Measurements from ENCODE around the gene MT1H. TPM values are rescaled to one million over a fixed set of nuclear protein-coding genes. Genes with fewer than 3 reads are reported as not detected.
"Not testable (repeated sequence)": the region's sequence is repeated elsewhere in the genome, so short reads cannot be mapped to it uniquely, and the experiment has no call there.

The MT1H gene
- total RNA-seq, 4 donors from 2014 or later: 1.9 to 23.9 (median 11.9) TPM

DNA sequence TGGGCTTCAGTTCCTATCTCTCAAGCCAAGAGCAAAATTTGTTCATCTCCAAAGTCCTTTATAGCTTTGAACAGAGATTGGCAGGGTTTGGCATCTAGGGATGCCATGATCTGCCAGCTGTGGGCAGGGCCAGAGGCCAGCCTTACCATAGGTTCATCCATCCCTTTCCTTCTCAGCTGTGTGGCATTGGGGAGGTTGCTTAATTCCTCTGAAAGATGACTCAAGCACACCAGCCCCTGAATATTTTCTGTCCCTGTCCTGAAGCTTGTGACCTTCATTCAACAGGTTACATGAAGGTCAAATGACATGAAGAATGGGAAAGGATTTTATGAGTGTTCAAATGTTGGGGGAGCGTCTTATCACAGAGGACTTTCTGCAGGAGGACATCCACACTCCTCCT lies 5.1 kb upstream of the MT1H start:
- 94% methylated on average over 1 of the region's 1 CpG for whole genome bisulfite sequencing
- H3K27me3 ChIP-seq: peaks cover 44% of the 10 kb centered on the region

DNA sequence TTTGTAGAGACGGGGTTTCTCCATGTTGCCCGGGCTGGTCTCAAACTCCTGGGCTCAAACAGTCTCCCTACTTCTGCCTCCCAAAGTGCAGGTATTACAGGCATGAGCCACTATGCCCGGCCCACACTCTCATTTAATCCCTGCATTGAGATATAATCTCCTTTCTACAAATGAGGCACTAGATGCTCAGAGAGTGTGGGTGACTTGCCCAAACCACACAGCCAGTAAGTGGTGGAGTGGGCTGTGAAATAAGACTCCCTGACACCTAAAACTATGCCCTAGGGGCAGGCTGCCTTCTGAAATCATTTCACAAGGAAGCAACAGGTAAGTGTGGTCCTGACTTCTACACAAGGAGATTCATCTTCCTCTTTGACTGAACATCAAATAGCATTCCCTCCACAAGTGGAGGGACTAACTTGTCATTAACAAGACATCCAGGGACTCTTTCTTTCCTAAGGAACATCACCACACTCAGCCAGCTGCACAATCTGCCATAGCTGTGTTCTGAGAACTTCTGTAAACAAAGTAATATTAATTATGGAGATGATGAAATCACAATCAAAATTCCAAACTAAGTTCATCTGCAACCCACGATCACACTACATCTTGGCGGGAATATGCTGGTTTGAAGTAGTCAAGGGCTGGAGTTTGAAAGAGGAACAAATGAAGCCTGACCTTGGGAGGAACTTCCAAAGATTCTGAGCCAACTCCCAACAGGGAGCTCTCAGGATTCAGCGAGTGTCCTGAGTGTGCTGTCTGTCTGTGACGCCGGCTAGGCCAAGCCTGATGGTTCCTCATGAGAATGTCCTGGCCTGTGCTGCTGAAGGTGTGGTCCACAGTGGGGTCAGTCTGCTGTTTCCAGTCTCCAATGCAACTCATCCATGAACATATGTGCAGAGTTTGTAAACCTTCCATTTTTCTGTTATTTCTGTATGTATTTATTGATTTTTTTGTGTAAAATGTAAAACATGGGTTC lies 4.0 kb upstream of the MT1H start:
- Histone ChIP-seq H3K4me1 (peaks cover 46% of the 10 kb centered on the region), H3K27me3 (peaks cover 54% of the 10 kb centered on the region)
- WGBS: 62% methylated on average over 8 of the region's 8 CpGs
- not testable (repeated sequence) for H3K9me3 ChIP-seq; H3K27ac ChIP-seq; H3K4me3 ChIP-seq; DNase-seq (ENCODE audit: low spot score in 2 of 2); H3K36me3 ChIP-seq

More for the DNA sequence above, 5.1 kb upstream of the MT1H start:
- TF ChIP-seq EP300 (IDR thresholded peaks at IDR 0.05) (no peak), POLR2A (IDR thresholded peaks at IDR 0.05) (no peak), POLR2AphosphoS5 (IDR thresholded peaks at IDR 0.05) (no peak)
- H3K27ac ChIP-seq: no peak overlapping the region
- no peaks in the 10 kb centered on the region for H3K36me3 ChIP-seq
- no peaks in the 10 kb centered on the region for H3K9me3 ChIP-seq
- DNase-seq (ENCODE audit: low spot score in 2 of 2): no peak
- no peak overlapping the region for H3K4me3 ChIP-seq
- peaks cover 37% of the 10 kb centered on the region for H3K4me1 ChIP-seq

GRCh38 chr16:56667581-56668571 lies 1.7 kb upstream of the MT1H start, which contains the start of gene MT1G:
Gene MT1G (minus strand): TSS chr16:56668065. CDS start chr16:56667993, 72 bp downstream.
- WGBS: 38% methylated on average over 12 of the region's 46 CpGs
- DNase-seq (ENCODE audit: low spot score in 2 of 2): peak in 1 of 2 donors; percentile 84

DNA sequence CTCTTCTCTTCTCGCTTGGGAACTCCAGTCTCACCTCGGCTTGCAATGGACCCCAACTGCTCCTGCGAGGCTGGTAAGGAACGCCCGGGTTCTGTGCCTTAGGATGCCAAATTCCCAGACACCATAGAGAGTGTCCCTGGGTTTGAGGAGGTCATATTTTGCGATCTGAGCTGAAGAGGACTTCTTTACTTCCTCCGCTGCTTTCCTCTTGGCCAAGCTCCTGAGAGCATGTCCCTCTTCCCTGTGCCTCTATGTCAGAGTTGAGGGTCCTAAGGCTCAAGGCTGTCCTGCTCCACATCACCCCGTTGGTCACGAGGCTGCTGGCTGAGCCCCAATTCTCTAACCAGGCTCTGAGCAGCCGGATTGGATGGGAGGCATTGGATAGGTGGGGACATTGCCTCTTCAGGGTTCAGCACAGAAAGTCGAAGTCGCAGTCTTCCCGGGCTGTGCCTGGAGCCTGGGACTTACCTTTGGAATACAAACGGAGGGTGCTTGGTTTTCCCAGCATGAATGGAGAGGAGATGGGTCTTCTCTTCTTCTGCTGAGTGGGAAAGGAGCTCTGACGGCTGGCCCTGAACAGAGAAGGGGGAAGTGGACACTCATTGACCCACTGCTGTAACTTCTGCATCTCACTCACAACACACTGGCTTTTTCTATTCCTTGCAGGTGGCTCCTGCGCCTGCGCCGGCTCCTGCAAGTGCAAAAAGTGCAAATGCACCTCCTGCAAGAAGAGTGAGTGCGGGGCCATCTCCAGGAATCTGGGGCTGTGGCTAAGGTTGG lies 416 bp downstream of the MT1H start:
- DNase-seq (ENCODE audit: low spot score in 2 of 2): peak in 1 of 2 donors; percentile 61
- TF ChIP-seq EP300 (IDR thresholded peaks at IDR 0.05) (no peak), POLR2AphosphoS5 (IDR thresholded peaks at IDR 0.05) (no peak), POLR2A (IDR thresholded peaks at IDR 0.05) (no peak)
- TF ChIP-seq, protein P1, sequence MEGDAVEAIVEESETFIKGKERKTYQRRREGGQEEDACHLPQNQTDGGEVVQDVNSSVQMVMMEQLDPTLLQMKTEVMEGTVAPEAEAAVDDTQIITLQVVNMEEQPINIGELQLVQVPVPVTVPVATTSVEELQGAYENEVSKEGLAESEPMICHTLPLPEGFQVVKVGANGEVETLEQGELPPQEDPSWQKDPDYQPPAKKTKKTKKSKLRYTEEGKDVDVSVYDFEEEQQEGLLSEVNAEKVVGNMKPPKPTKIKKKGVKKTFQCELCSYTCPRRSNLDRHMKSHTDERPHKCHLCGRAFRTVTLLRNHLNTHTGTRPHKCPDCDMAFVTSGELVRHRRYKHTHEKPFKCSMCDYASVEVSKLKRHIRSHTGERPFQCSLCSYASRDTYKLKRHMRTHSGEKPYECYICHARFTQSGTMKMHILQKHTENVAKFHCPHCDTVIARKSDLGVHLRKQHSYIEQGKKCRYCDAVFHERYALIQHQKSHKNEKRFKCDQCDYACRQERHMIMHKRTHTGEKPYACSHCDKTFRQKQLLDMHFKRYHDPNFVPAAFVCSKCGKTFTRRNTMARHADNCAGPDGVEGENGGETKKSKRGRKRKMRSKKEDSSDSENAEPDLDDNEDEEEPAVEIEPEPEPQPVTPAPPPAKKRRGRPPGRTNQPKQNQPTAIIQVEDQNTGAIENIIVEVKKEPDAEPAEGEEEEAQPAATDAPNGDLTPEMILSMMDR (IDR thresholded peaks at IDR 0.05): no peak
- H3K36me3 ChIP-seq: no peaks in the 10 kb centered on the region
- H3K4me1 ChIP-seq: peaks cover 39% of the 10 kb centered on the region
- H3K27me3 ChIP-seq: peaks cover 39% of the 10 kb centered on the region
- H3K9me3 ChIP-seq: no peaks in the 10 kb centered on the region
- peak overlapping the region; percentile 21 for H3K4me3 ChIP-seq
- no peak overlapping the region for H3K27ac ChIP-seq
- WGBS: 50% methylated on average over 16 of the region's 19 CpGs

More at GRCh38 chr16:56667581-56668571, 1.7 kb upstream of the MT1H start, which contains the start of gene MT1G:
- H3K4me3 ChIP-seq: peak within 1 kb of the TSS; percentile 32
- H3K9me3 ChIP-seq: no peaks in the 10 kb centered on the region
- H3K36me3 ChIP-seq: no peaks in the 10 kb centered on the region
- H3K27me3 ChIP-seq: peaks cover 53% of the 10 kb centered on the region
- no peak within 1 kb of the TSS for H3K27ac ChIP-seq
- H3K4me1 ChIP-seq: peaks cover 44% of the 10 kb centered on the region
- TF ChIP-seq POLR2A (IDR thresholded peaks at IDR 0.05) (peak in 1 of 2 donors; percentile 68), EP300 (IDR thresholded peaks at IDR 0.05) (no peak), POLR2AphosphoS5 (IDR thresholded peaks at IDR 0.05) (no peak)

GRCh38 chr16:56670620-56670934 lies 963 bp downstream of the MT1H start:
- H3K4me1 ChIP-seq: peaks cover 35% of the 10 kb centered on the region
- peaks cover 40% of the 10 kb centered on the region for H3K27me3 ChIP-seq
- H3K9me3 ChIP-seq: no peaks in the 10 kb centered on the region
- no peaks in the 10 kb centered on the region for H3K36me3 ChIP-seq
- no peak for DNase-seq (ENCODE audit: low spot score in 2 of 2)
- TF ChIP-seq EP300 (IDR thresholded peaks at IDR 0.05): no peak
- no peak for TF ChIP-seq POLR2AphosphoS5 (IDR thresholded peaks at IDR 0.05)
- no peak overlapping the region for H3K27ac ChIP-seq
- WGBS: 94% methylated on average over 2 of the region's 2 CpGs
- H3K4me3 ChIP-seq: no peak overlapping the region

GRCh38 chr16:56671691-56672090 lies 2.1 kb downstream of the MT1H start:
- WGBS: 57% methylated on average over 2 of the region's 2 CpGs

DNA sequence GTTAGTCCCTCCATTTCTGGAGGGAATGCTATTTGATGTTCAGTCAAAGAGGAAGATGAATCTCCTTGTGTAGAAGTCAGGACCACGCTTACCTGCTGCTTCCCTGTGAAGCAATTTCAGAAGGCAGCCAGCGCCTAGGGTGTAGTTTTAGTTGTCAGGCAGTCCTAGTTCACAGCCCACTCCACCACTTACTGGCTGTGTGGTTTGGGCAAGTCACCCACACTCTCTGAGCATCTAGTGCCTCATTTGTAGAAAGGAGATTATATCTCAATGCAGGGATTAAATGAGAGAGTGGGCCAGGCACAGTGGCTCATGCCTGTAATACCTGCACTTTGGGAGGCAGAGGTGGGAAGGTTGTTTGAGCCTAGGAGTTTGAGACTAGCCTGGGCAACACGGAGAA lies 2.6 kb downstream of the MT1H start:
- WGBS: 77% methylated on average over 3 of the region's 3 CpGs
- H3K27me3 ChIP-seq: peaks cover 41% of the 10 kb centered on the region

More at GRCh38 chr16:56671691-56672090, 2.1 kb downstream of the MT1H start:
- H3K36me3 ChIP-seq; DNase-seq (ENCODE audit: low spot score in 2 of 2); H3K9me3 ChIP-seq; H3K4me3 ChIP-seq; H3K27ac ChIP-seq: not testable (repeated sequence)
- peaks cover 45% of the 10 kb centered on the region for H3K4me1 ChIP-seq
- H3K27me3 ChIP-seq: peaks cover 44% of the 10 kb centered on the region

More for the DNA sequence above, 2.6 kb downstream of the MT1H start:
- not testable (repeated sequence) for H3K4me3 ChIP-seq; DNase-seq (ENCODE audit: low spot score in 2 of 2); H3K36me3 ChIP-seq; H3K9me3 ChIP-seq; H3K27ac ChIP-seq
- peaks cover 42% of the 10 kb centered on the region for H3K4me1 ChIP-seq

Data from suprapubic skin (tissue), 4 donors.